Naive thymus-derived CD4-positive, alpha-beta T cell (primary cell): Measurements from ENCODE around the gene KLF11. TPM values are rescaled to one million over a fixed set of nuclear protein-coding genes. Genes with fewer than 3 reads are reported as not detected.
A peak's percentile ranks its signal among the peaks of the same experiment; 100 is the strongest.

ENCODE experiments used
- ATAC-seq: fragments of 150-1000 bp; cut with Tn5 transposase; 2 replicates; pipeline ENCODE4 v1.10.0; 2021; ENCODE audit warnings: mild to moderate bottlenecking, moderate library complexity
- CTCF ChIA-PET: fragments of 350-600 bp; sonication (Branson Sonifier 250); formaldehyde crosslinking; loops from one replicate; lab custom pipeline; 2021; ENCODE audit warnings: antibody characterized with exemption; lab: Charles Lee
- POLR2A ChIA-PET: fragments of 350-600 bp; sonication (Branson Sonifier 250); formaldehyde crosslinking; loops from one replicate; lab custom pipeline; 2021; ENCODE audit warnings: antibody characterized with exemption, inconsistent platforms; lab: Charles Lee
- DNase-seq, 9 donors: peaks; one replicate each; pipeline versions ENCODE4 v3.0.0 to v3.0.0-alpha.2; 2020 to 2022; ENCODE audit warnings: mixed read lengths in 1 of 9
- H3K27ac ChIP-seq: one replicate; pipeline ENCODE4 v1.7.0; 2013; ENCODE audit warnings: mild to moderate bottlenecking, low read depth, low read length, moderate library complexity
- H3K27me3 ChIP-seq, 2 donors: one replicate each; pipeline ENCODE4 v1.7.0; 2013; ENCODE audit warnings: low read length in 2 of 2, mild to moderate bottlenecking in 2 of 2, moderate library complexity in 2 of 2; ENCODE audit not compliant: control insufficient read depth in 2 of 2, insufficient read depth in 2 of 2
- H3K36me3 ChIP-seq, 3 experiments: 1 replicate in 2 of 3; 2 replicates in 1 of 3; pipeline ENCODE4 v1.7.0; 2013; ENCODE audit warnings: low read length in 3 of 3, mild to moderate bottlenecking in 3 of 3, moderate library complexity in 1 of 3; ENCODE audit not compliant: insufficient read depth in 3 of 3, control insufficient read depth in 2 of 3
- H3K4me1 ChIP-seq, 2 donors: one replicate each; pipeline ENCODE4 v1.7.0; 2013; ENCODE audit warnings: low read length in 2 of 2, mild to moderate bottlenecking in 2 of 2, moderate library complexity in 1 of 2; ENCODE audit not compliant: control insufficient read depth in 2 of 2, insufficient read depth in 2 of 2
- H3K4me3 ChIP-seq: 2 replicates; pipeline ENCODE4 v1.7.0; 2013; ENCODE audit warnings: mild to moderate bottlenecking, low read length
- H3K9me3 ChIP-seq, 3 experiments: 1 replicate in 2 of 3; 2 replicates in 1 of 3; pipeline ENCODE4 v1.7.0; 2013; ENCODE audit warnings: low read length in 3 of 3; ENCODE audit not compliant: control insufficient read depth in 2 of 3
- H3K27ac Mint-ChIP-seq, 9 donors: one replicate each; pipeline ENCODE4 v1.8.0; 2020 to 2022; ENCODE audit warnings: mixed read lengths in 9 of 9, mild to moderate bottlenecking in 8 of 9, moderate library complexity in 5 of 9, inconsistent platforms in 2 of 9
- H3K27me3 Mint-ChIP-seq, 5 donors: one replicate each; pipeline ENCODE4 v1.8.0; 2021 to 2022; ENCODE audit warnings: mixed read lengths in 5 of 5, mild to moderate bottlenecking in 1 of 5
- H3K36me3 Mint-ChIP-seq, 5 donors: one replicate each; pipeline ENCODE4 v1.8.0; 2020 to 2022; ENCODE audit warnings: mixed read lengths in 5 of 5, mild to moderate bottlenecking in 3 of 5, inconsistent platforms in 1 of 5
- H3K4me1 Mint-ChIP-seq, 7 donors: one replicate each; pipeline ENCODE4 v1.8.0; 2020 to 2022; ENCODE audit warnings: mixed read lengths in 7 of 7, mild to moderate bottlenecking in 3 of 7, inconsistent platforms in 1 of 7
- H3K4me3 Mint-ChIP-seq, 10 donors: one replicate each; pipeline ENCODE4 v1.8.0; 2020 to 2022; ENCODE audit warnings: mild to moderate bottlenecking in 10 of 10, mixed read lengths in 10 of 10, moderate library complexity in 6 of 10, inconsistent platforms in 2 of 10
- H3K9me3 Mint-ChIP-seq, 11 donors: one replicate each; pipeline ENCODE4 v1.8.0; 2020 to 2022; ENCODE audit warnings: mixed read lengths in 11 of 11, mild to moderate bottlenecking in 4 of 11, inconsistent platforms in 1 of 11, moderate library complexity in 1 of 11
- intact Hi-C, 2 donors: fragments of 100-400 bp; cut with micrococcal nuclease; formaldehyde crosslinking; loops; one replicate each; pipeline ENCODE4 v1.15.1; 2023
- polyA plus RNA-seq, 2 donors: library from polyadenylated mRNA; unstranded; fragments of 300-500 nt; fragmentation: Illumina TruSeq; gene quantifications; one replicate each; pipeline ENCODE4 v1.2.3, GENCODE V29; 2021
- total RNA-seq, 6 experiments: library from RNA in 5 of 6; stranded (reverse) in 5 of 6; gene quantifications; 1 replicate in 5 of 6; 2 replicates in 1 of 6; pipeline ENCODE4 v1.2.3 and lab custom pipeline; 2021 to 2026

Gene KLF11
- total and polyA plus RNA-seq, 7 experiments from 2014 or later: 1.3 to 48.6 (median 4.8) TPM

GRCh38 chr2:10047616-10048500 lies 4.5 kb downstream of the KLF11 start:
- ATAC-seq: no peak
- peaks cover 0 to 21% (median 0%) of the 10 kb centered on the region in 3 experiments for H3K36me3 ChIP-seq
- Mint-ChIP-seq H3K9me3 (peaks cover 0 to 2% (median 0%) of the 10 kb centered on the region in 11 donors), H3K4me1 (peaks cover 7 to 29% (median 20%) of the 10 kb centered on the region in 7 donors), H3K27me3 (peaks cover 0 to under 1% (median 0%) of the 10 kb centered on the region in 5 donors), H3K4me3 (peak overlapping the region in 1 of 10 donors; percentile 9), H3K36me3 (peaks cover 6 to 15% (median 10%) of the 10 kb centered on the region in 5 donors), H3K27ac (peak overlapping the region in 1 of 9 donors; percentile 54)
- H3K9me3 ChIP-seq: no peaks in the 10 kb centered on the region
- H3K27me3 ChIP-seq: no peaks in the 10 kb centered on the region
- ChIA-PET CTCF (interaction anchor here (0.6 to 9.8 kb wide), 14 partner anchors 10 to 591 kb away, joined by 3 to 153 read pairs (median 4); no protein-coding TSS in a partner anchor), POLR2A (interaction anchor here (1.4 to 3.3 kb wide), 2 partner anchors 64 to 233 kb away, joined by 3 to 9 read pairs; no protein-coding TSS in a partner anchor)
- no peak overlapping the region for H3K4me3 ChIP-seq
- intact Hi-C loops: loop anchor here (1.0 to 10.0 kb wide), 5 partner anchors 64 to 905 kb away; partner anchors contain the start of gene PDIA6 (in 1 of the 2)
- no peak overlapping the region for H3K27ac ChIP-seq
- peaks cover 6% of the 10 kb centered on the region in 2 donors for H3K4me1 ChIP-seq
- no peak for DNase-seq

GRCh38 chr2:10048501-10049171 lies 5.3 kb downstream of the KLF11 start:
- no peaks in the 10 kb centered on the region for H3K27me3 Mint-ChIP-seq
- H3K4me1 ChIP-seq: peaks cover 6% of the 10 kb centered on the region in 2 donors
- peaks cover 9 to 18% (median 13%) of the 10 kb centered on the region in 5 donors for H3K36me3 Mint-ChIP-seq
- ChIA-PET POLR2A (interaction anchor here (1.4 to 3.3 kb wide), 2 partner anchors 64 to 234 kb away, joined by 3 to 9 read pairs; no protein-coding TSS in a partner anchor), CTCF (interaction anchor here (0.6 to 9.8 kb wide), 16 partner anchors 12 to 590 kb away, joined by 3 to 153 read pairs (median 4); no protein-coding TSS in a partner anchor)
- H3K27me3 ChIP-seq: no peaks in the 10 kb centered on the region
- H3K27ac ChIP-seq: no peak overlapping the region
- DNase-seq (peak in 7 of 9 donors; percentile 41 to 67 (median 62)), ATAC-seq (no peak)
- H3K4me3 Mint-ChIP-seq: no peak overlapping the region
- H3K36me3 ChIP-seq: peaks cover 0 to 26% (median 2%) of the 10 kb centered on the region in 3 experiments
- peaks cover 0 to 2% (median 0%) of the 10 kb centered on the region in 11 donors for H3K9me3 Mint-ChIP-seq
- H3K9me3 ChIP-seq: no peaks in the 10 kb centered on the region
- intact Hi-C loops: loop anchor here (1.0 to 10.0 kb wide), 5 partner anchors 64 to 906 kb away; partner anchors contain the start of gene PDIA6 (in 1 of the 2)
- H3K4me1 Mint-ChIP-seq: peaks cover 6 to 28% (median 19%) of the 10 kb centered on the region in 7 donors
- peak overlapping the region in 2 of 9 donors; percentile 13 to 54 for H3K27ac Mint-ChIP-seq
- no peak overlapping the region for H3K4me3 ChIP-seq

GRCh38 chr2:10052216-10052615 lies 8.9 kb downstream of the KLF11 start:
- no peaks in the 10 kb centered on the region for H3K9me3 Mint-ChIP-seq
- intact Hi-C loops: no loop called here
- Histone ChIP-seq H3K9me3 (no peaks in the 10 kb centered on the region), H3K4me3 (no peak overlapping the region), H3K4me1 (no peaks in the 10 kb centered on the region), H3K27ac (no peak overlapping the region), H3K36me3 (peaks cover 0 to 33% (median 6%) of the 10 kb centered on the region in 3 experiments), H3K27me3 (no peaks in the 10 kb centered on the region)
- CTCF ChIA-PET: interaction anchor here (9.8 kb wide), 1 partner anchor 67 kb away, joined by 153 read pairs; no protein-coding TSS in a partner anchor
- no peak overlapping the region for H3K27ac Mint-ChIP-seq
- ATAC-seq (no peak), DNase-seq (no peak)
- POLR2A ChIA-PET: interaction anchor here (0.6 kb wide), 1 partner anchor 150 kb away, joined by 3 read pairs; no protein-coding TSS in a partner anchor
- peaks cover 9 to 30% (median 12%) of the 10 kb centered on the region in 5 donors for H3K36me3 Mint-ChIP-seq
- H3K27me3 Mint-ChIP-seq: peaks cover 0 to 1% (median 0%) of the 10 kb centered on the region in 5 donors
- peaks cover 0 to 10% (median 7%) of the 10 kb centered on the region in 7 donors for H3K4me1 Mint-ChIP-seq
- no peak overlapping the region for H3K4me3 Mint-ChIP-seq

- CTCF ChIA-PET: interaction anchor here (9.8 kb wide), 1 partner anchor 68 kb away, joined by 153 read pairs; no protein-coding TSS in a partner anchor
- no peak for ATAC-seq
- DNase-seq: no peak
- H3K4me1 Mint-ChIP-seq: peaks cover 0 to 10% (median 7%) of the 10 kb centered on the region in 7 donors
- POLR2A ChIA-PET: no interaction called here
- H3K36me3 ChIP-seq: peaks cover 0 to 22% (median 6%) of the 10 kb centered on the region in 3 experiments
- no peak overlapping the region for H3K27ac Mint-ChIP-seq
- intact Hi-C loops: no loop called here
- H3K27me3 Mint-ChIP-seq: peaks cover 0 to 1% (median 0%) of the 10 kb centered on the region in 5 donors
- H3K4me3 Mint-ChIP-seq: no peak overlapping the region
- H3K9me3 Mint-ChIP-seq: no peaks in the 10 kb centered on the region
- H3K27ac ChIP-seq: no peak overlapping the region
- H3K4me1 ChIP-seq: no peaks in the 10 kb centered on the region
- H3K9me3 ChIP-seq: no peaks in the 10 kb centered on the region
- H3K4me3 ChIP-seq: no peak overlapping the region
- no peaks in the 10 kb centered on the region for H3K27me3 ChIP-seq
- peaks cover 9 to 27% (median 12%) of the 10 kb centered on the region in 5 donors for H3K36me3 Mint-ChIP-seq
These were observed 10.0 kb downstream of the KLF11 start for GRCh38 chr2:10053351-10053750.

- Mint-ChIP-seq H3K27ac (no peak overlapping the region), H3K27me3 (peaks cover 0 to 1% (median 0%) of the 10 kb centered on the region in 5 donors), H3K9me3 (no peaks in the 10 kb centered on the region), H3K4me3 (no peak overlapping the region), H3K4me1 (peaks cover 0 to 9% (median 6%) of the 10 kb centered on the region in 7 donors), H3K36me3 (peaks cover 8 to 26% (median 12%) of the 10 kb centered on the region in 5 donors)
- H3K4me3 ChIP-seq: no peak overlapping the region
- POLR2A ChIA-PET: interaction anchor here (0.6 kb wide), 1 partner anchor 132 kb away, joined by 3 read pairs; no protein-coding TSS in a partner anchor
- ATAC-seq: no peak
- H3K27ac ChIP-seq: no peak overlapping the region
- H3K4me1 ChIP-seq: no peaks in the 10 kb centered on the region
- no peaks in the 10 kb centered on the region for H3K9me3 ChIP-seq
- CTCF ChIA-PET: no interaction called here
- H3K27me3 ChIP-seq: no peaks in the 10 kb centered on the region
- H3K36me3 ChIP-seq: peaks cover 0 to 20% (median 6%) of the 10 kb centered on the region in 3 experiments
- DNase-seq: no peak
- intact Hi-C loops: no loop called here
These were observed 11.1 kb downstream of the KLF11 start for GRCh38 chr2:10054424-10054823.

GRCh38 chr2:10054976-10055375 lies 11.6 kb downstream of the KLF11 start:
- Mint-ChIP-seq H3K27ac (peak overlapping the region in 1 of 9 donors; percentile 65), H3K4me3 (no peak overlapping the region), H3K9me3 (no peaks in the 10 kb centered on the region), H3K4me1 (peaks cover 0 to 8% (median 6%) of the 10 kb centered on the region in 7 donors), H3K36me3 (peaks cover 4 to 22% (median 12%) of the 10 kb centered on the region in 5 donors), H3K27me3 (peaks cover 0 to 1% (median 0%) of the 10 kb centered on the region in 5 donors)
- no peak overlapping the region for H3K4me3 ChIP-seq
- no peaks in the 10 kb centered on the region for H3K4me1 ChIP-seq
- DNase-seq (no peak), ATAC-seq (no peak)
- ChIA-PET CTCF (no interaction called here), POLR2A (interaction anchor here (0.6 kb wide), 1 partner anchor 502 kb away, joined by 3 read pairs; no protein-coding TSS in a partner anchor)
- no peak overlapping the region for H3K27ac ChIP-seq
- H3K27me3 ChIP-seq: no peaks in the 10 kb centered on the region
- intact Hi-C loops: no loop called here
- no peaks in the 10 kb centered on the region for H3K9me3 ChIP-seq
- H3K36me3 ChIP-seq: peaks cover 0 to 20% (median 6%) of the 10 kb centered on the region in 3 experiments
